GM21619 (cell line): ENCODE data around the gene EHMT1.
A peak's percentile ranks its signal among the peaks of the same experiment; 100 is the strongest.
"Not testable (repeated sequence)": the region's sequence is repeated elsewhere in the genome, so short reads cannot be mapped to it uniquely, and the experiment has no call there.

ENCODE experiments used
- ATAC-seq: cut with Tn5 transposase; IDR thresholded peaks from one replicate; pipeline ENCODE4 v1.9.1; 2021; ENCODE audit not compliant: unreplicated experiment

EHMT1 gene

GRCh38 chr9:137800196-137801022 lies 181.6 kb downstream of the EHMT1 start:
- no peak for ATAC-seq

- ATAC-seq = no peak
Observed at GRCh38 chr9:137801023-137801319, 182.2 kb downstream of the EHMT1 start.

GRCh38 chr9:137802021-137802420 lies 183.2 kb downstream of the EHMT1 start:
- ATAC-seq = no peak

GRCh38 chr9:137802521-137803243 lies 183.9 kb downstream of the EHMT1 start:
- no peak for ATAC-seq

GRCh38 chr9:137804908-137805630 lies 186.3 kb downstream of the EHMT1 start:
- no peak for ATAC-seq

- ATAC-seq = no peak
Observed at GRCh38 chr9:137807721-137808703, 189.2 kb downstream of the EHMT1 start.

- peak; percentile 70 for ATAC-seq
Observed at GRCh38 chr9:137809040-137809576, 190.3 kb downstream of the EHMT1 start.

GRCh38 chr9:137809726-137810450 lies 191.1 kb downstream of the EHMT1 start:
- not testable (repeated sequence) for ATAC-seq

GRCh38 chr9:137811283-137811870 lies 192.6 kb downstream of the EHMT1 start:
- no peak for ATAC-seq

- ATAC-seq = no peak
Observed at GRCh38 chr9:137812356-137813023, 193.7 kb downstream of the EHMT1 start.

- ATAC-seq = no peak
Observed at GRCh38 chr9:137813167-137813566, 194.4 kb downstream of the EHMT1 start.

- ATAC-seq = no peak
Observed at GRCh38 chr9:137813651-137814415, 195.0 kb downstream of the EHMT1 start.

GRCh38 chr9:137814436-137814835 lies 195.6 kb downstream of the EHMT1 start:
- ATAC-seq = no peak

GRCh38 chr9:137814841-137815240 lies 196.0 kb downstream of the EHMT1 start:
- no peak for ATAC-seq

GRCh38 chr9:137815256-137816255 lies 196.8 kb downstream of the EHMT1 start:
- no peak for ATAC-seq

GRCh38 chr9:137816531-137817235 lies 197.9 kb downstream of the EHMT1 start:
- ATAC-seq = peak; percentile 58
